ENCODE data around the gene KRTAP10-12. TPM values are rescaled to one million over a fixed set of nuclear protein-coding genes. Genes with fewer than 3 reads are reported as not detected.

The KRTAP10-12 gene
- total and polyA plus RNA-seq, 2 of the 13 experiments (the other 11 are each of a cell fraction or from before 2014, with no cell fraction given) = not detected

GRCh38 chr21:44702973-44703730 is 6.2 kb downstream of the KRTAP10-12 start (continued):
- TF ChIP-seq, protein P1, sequence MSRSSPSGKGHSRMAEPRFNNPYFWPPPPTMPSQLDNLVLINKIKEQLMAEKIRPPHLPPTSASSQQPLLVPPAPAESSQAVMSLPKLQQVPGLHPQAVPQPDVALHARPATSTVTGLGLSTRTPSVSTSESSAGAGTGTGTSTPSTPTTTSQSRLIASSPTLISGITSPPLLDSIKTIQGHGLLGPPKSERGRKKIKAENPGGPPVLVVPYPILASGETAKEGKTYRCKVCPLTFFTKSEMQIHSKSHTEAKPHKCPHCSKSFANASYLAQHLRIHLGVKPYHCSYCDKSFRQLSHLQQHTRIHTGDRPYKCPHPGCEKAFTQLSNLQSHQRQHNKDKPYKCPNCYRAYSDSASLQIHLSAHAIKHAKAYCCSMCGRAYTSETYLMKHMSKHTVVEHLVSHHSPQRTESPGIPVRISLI (CRISPR knock-in tag; IDR thresholded peaks at IDR 0.05; ENCODE audit: borderline replicate concordance) = no peak
- TF ChIP-seq, protein P2, sequence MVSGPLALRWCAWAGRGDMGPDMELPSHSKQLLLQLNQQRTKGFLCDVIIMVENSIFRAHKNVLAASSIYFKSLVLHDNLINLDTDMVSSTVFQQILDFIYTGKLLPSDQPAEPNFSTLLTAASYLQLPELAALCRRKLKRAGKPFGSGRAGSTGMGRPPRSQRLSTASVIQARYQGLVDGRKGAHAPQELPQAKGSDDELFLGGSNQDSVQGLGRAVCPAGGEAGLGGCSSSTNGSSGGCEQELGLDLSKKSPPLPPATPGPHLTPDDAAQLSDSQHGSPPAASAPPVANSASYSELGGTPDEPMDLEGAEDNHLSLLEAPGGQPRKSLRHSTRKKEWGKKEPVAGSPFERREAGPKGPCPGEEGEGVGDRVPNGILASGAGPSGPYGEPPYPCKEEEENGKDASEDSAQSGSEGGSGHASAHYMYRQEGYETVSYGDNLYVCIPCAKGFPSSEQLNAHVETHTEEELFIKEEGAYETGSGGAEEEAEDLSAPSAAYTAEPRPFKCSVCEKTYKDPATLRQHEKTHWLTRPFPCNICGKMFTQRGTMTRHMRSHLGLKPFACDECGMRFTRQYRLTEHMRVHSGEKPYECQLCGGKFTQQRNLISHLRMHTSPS (CRISPR knock-in tag; IDR thresholded peaks at IDR 0.05; ENCODE audit: low read depth) = no peak
- no peak for TF ChIP-seq CERS6 (CRISPR knock-in tag; IDR thresholded peaks at IDR 0.05)
- TF ChIP-seq REPIN1 (CRISPR knock-in tag; IDR thresholded peaks at IDR 0.05; ENCODE audit: borderline replicate concordance, low read depth) = no peak
- no peak for TF ChIP-seq SRSF1 (optimal IDR thresholded peaks at IDR 0.05; ENCODE audit: low read depth, low read length)
- peak; percentile 64; the same call in 1 of the 2 replicates for TF ChIP-seq NRL (CRISPR knock-in tag; IDR thresholded peaks at IDR 0.05; ENCODE audit: borderline replicate concordance)
- peak; percentile 56; the same call in 1 of the 2 replicates for TF ChIP-seq ERF (CRISPR knock-in tag; IDR thresholded peaks at IDR 0.05)
- no peak for TF ChIP-seq PLRG1 (conservative IDR thresholded peaks at IDR 0.05)
